ENCODE results near the gene DIP2C.

DNA sequence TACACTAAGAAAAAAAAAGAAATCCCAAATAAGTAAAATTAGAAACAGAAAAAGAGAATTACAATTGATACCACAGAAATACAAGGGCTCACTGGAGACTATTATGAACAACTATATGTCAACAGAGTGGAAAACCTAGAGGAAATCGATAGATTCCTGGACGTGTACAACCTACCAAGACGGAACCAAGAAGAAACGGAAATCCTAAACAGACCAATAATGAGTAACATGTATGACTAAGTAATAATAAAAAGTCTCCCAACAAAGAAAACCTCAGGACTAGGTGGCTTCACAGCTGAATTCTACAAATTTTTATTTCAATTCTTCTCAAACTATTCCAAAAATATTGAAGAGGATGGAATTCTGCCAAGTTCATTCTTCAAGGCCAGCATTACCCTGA, 13.9 kb downstream of the DIP2C start:
- TF ChIP-seq, protein P1, sequence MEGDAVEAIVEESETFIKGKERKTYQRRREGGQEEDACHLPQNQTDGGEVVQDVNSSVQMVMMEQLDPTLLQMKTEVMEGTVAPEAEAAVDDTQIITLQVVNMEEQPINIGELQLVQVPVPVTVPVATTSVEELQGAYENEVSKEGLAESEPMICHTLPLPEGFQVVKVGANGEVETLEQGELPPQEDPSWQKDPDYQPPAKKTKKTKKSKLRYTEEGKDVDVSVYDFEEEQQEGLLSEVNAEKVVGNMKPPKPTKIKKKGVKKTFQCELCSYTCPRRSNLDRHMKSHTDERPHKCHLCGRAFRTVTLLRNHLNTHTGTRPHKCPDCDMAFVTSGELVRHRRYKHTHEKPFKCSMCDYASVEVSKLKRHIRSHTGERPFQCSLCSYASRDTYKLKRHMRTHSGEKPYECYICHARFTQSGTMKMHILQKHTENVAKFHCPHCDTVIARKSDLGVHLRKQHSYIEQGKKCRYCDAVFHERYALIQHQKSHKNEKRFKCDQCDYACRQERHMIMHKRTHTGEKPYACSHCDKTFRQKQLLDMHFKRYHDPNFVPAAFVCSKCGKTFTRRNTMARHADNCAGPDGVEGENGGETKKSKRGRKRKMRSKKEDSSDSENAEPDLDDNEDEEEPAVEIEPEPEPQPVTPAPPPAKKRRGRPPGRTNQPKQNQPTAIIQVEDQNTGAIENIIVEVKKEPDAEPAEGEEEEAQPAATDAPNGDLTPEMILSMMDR (IDR thresholded peaks at IDR 0.05) = no peak
- TF ChIP-seq EZH2phosphoT487 (IDR thresholded peaks at IDR 0.05) (no peak), EZH2 (IDR thresholded peaks at IDR 0.05) (no peak)

Measured in neural progenitor cell (in vitro differentiated cells).